NB4 (cell line): ENCODE measurements around the gene PSAPL1.

Experiments
- MYC ChIP-seq: IDR thresholded peaks from 2 replicates; pipeline ENCODE4 v1.6.1; 2011; ENCODE audit warnings: low read depth, low read length
- POLR2A ChIP-seq: IDR thresholded peaks from 2 replicates; pipeline ENCODE4 v1.6.1; 2011; ENCODE audit warnings: mild to moderate bottlenecking; ENCODE audit not compliant: insufficient read length; ENCODE audit errors: extremely low read depth
- TF ChIP-seq, protein P1 (sequence below): IDR thresholded peaks from one replicate; pipeline ENCODE4 v1.5.1; 2012; ENCODE audit warnings: low read depth, low read length
- TF ChIP-seq, protein P2 (sequence below): IDR thresholded peaks from 2 replicates; pipeline ENCODE4 v1.6.1; 2011; ENCODE audit warnings: low read depth, low read length

DNA sequence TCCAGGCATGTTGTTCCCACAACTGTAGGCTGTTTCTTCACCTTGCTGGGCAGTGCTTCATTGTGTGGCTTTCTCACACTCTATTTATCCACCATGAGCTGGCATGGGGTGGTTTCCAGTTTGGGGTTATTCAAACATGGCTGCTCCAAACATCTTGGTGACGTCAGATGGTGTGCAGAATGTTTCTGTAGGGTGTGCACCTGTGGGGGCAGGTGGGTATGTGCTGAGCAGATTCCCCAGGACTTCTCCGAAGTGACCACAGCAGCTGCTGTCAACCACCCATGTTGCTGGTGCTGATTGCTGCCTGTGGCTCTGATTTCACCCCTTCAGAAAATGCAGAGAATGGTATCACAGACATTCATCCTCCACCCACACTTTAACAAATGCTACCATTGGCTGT is 5.0 kb upstream of the PSAPL1 start:
- TF ChIP-seq, protein P1, sequence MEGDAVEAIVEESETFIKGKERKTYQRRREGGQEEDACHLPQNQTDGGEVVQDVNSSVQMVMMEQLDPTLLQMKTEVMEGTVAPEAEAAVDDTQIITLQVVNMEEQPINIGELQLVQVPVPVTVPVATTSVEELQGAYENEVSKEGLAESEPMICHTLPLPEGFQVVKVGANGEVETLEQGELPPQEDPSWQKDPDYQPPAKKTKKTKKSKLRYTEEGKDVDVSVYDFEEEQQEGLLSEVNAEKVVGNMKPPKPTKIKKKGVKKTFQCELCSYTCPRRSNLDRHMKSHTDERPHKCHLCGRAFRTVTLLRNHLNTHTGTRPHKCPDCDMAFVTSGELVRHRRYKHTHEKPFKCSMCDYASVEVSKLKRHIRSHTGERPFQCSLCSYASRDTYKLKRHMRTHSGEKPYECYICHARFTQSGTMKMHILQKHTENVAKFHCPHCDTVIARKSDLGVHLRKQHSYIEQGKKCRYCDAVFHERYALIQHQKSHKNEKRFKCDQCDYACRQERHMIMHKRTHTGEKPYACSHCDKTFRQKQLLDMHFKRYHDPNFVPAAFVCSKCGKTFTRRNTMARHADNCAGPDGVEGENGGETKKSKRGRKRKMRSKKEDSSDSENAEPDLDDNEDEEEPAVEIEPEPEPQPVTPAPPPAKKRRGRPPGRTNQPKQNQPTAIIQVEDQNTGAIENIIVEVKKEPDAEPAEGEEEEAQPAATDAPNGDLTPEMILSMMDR = no peak
- TF ChIP-seq, protein P2, sequence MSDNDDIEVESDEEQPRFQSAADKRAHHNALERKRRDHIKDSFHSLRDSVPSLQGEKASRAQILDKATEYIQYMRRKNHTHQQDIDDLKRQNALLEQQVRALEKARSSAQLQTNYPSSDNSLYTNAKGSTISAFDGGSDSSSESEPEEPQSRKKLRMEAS = no peak
- TF ChIP-seq POLR2A = no peak
- TF ChIP-seq MYC = no peak
